GM10266 (cell line): ENCODE measurements around the gene TSNAX.

Experiments used
- DNase-seq: peaks from one replicate; pipeline ENCODE4 v3.0.0; 2012; ENCODE audit errors: extremely low spot score
- CTCF ChIP-seq: IDR thresholded peaks from 2 replicates; pipeline ENCODE4 v1.5.1; 2012; ENCODE audit warnings: mild to moderate bottlenecking, low read depth; ENCODE audit not compliant: control insufficient read depth, insufficient read depth; ENCODE audit errors: missing control alignments

Gene TSNAX

DNA sequence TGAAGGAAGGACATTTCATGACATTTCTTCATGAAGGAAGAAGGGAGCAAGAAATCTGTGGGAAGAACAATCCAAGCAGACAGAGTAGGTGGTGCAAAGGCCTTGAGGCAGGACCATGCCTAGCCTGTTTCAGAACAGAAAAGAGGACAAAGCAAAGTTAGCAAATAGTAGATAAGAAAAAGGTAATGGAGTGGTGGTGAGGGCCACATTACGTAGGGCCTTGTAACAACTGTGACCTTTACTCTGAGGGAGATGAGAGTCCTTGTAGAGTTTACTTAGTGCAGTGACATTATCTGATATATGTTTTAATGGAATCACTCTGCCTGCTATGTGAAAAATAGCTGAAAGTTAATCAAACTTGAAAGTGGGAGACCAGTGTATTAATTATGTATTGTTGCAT lies 6.4 kb upstream of the TSNAX start:
- no peak for DNase-seq
- TF ChIP-seq CTCF, result no peak

- TF ChIP-seq CTCF, result no peak
- no peak for DNase-seq
Observed at GRCh38 chr1:231522931-231523642, 5.4 kb upstream of the TSNAX start.

DNA sequence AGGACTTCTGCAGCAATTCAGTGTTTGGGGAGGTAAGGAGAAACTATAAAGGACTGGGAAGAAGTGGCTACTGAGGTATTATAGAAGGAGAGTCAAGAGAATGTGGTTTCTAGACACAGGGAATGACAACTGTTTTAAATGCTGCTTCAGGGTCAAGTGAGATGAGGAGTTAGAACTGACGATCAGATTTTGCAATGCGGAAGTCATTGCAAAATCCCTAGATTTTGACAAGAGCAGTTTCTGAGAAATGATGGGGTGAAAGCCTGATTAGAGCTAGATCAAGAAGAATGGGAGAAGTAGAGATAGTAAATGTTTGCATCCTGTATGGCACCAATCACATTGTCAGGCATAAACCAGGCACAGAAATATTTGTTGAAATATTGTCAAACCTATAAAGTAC lies 4.7 kb upstream of the TSNAX start:
- TF ChIP-seq CTCF, result no peak
- DNase-seq, result no peak

DNA sequence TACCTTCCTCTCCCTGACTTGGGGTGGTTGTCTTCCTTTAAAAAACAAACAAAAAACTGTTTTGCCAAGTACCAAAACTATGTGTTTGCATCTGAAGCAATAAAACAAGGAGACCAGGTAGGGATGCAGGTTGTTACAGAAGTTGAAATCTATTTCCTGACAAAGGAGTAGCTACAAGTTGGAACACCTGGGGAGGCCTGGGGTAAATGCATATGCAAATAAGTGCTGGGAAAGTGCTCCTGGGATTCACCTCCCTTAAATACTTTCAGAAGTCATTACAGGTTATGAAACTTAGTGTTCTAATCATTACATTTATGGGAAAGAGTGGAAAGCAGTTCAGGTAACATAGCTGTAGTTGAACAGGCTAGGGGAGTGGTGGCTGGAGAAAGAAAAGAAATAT lies 1.9 kb upstream of the TSNAX start:
- no peak for DNase-seq
- TF ChIP-seq CTCF, result no peak

DNA sequence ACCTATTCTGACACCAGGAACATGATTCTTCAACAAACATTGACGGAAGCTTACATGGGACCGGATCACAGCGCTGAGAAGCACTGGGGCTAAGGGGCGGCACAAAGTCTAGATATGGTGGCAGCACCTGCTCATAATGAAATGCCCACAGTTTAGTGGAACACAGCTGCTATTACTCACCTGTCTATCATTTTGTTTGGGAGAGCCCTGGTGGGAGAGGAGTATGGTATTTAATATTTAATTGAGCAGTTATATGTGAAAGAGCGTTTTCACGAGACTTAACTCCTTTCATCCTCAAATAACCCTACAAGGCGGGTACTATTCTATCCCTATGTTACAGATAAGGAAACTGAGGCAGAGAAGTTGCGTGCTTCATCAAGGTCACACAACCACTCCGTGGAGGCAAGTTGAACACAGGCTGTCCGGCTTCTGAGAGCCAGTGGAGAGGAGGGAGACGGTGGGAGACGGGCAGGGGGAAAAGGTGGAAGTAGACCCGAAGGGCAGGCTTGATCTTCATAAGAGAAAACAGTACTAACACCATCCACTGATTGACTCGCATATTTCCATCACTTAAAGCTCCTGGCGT lies 790 bp upstream of the TSNAX start:
- DNase-seq, result no peak
- no peak for TF ChIP-seq CTCF

- DNase-seq, result no peak
- no peak for TF ChIP-seq CTCF
Observed at GRCh38 chr1:231533240-231533639, 4.8 kb downstream of the TSNAX start.

- no peak for DNase-seq
- no peak for TF ChIP-seq CTCF
Observed at GRCh38 chr1:231534703-231535159, 6.3 kb downstream of the TSNAX start.
